ENCODE data around the gene TAPBPL.
"Not testable (repeated sequence)": the region's sequence is repeated elsewhere in the genome, so short reads cannot be mapped to it uniquely, and the experiment has no call there.

The TAPBPL gene

DNA sequence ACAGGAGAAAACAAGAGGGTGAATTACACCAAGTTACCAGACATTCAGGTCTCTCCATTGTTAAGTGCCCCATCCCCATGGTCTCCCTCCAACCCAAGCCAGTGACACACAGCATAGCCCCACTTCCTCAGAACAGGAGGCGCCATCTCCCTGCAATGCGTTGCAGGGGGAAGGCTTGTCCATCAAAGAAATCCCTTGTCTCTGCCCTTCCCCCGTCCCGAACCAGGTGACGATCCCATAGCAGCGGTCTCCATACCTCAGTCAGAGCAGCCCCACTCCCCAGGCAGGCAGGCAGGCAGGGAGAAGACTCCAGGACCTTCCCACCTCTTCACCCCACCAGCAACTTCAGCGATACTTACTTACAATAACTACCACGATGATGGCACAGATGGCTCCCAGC is 12.7 kb downstream of the TAPBPL start:
- no peak for DNase-seq (ENCODE audit: low read depth)
- H3K4me3 ChIP-seq (ENCODE audit: low read depth, low read length) = no peak overlapping the region
- TF ChIP-seq CTCF (conservative IDR thresholded peaks at IDR 0.05; ENCODE audit: low read depth, low read length) = no peak

DNA sequence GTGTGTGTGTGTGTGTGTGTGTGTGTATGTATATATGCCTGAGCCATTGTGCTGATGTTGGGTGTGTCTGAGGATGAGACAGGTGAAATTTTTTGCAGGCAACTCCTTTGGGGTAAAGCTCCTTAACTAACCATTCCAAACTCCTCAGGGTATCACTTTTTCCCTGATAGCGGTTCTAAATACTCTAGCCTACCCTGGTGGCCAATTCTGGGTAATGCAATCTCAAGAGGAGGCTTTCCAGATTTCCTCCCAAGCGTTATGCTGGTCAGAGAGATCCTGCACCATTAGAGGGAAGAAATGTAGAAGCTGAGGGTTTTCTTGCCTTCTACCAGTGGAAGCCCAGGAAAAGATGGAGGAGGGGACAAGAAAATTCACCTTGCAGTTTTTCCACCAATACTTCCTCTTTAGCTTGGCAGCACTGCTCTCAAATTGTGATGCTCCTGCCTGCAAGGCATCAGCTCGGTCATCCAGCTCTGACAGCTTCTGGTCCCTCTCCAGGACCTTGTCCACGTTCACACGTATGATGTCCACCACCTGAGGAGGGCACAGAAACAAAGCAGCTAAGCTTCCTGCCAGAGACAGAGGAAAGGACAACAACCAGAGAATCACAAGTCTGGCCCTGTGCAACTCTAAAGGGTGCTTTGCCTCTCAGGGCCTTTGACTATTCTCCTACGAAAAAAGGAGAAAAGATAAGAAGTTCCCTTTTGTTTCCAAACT is 13.8 kb downstream of the TAPBPL start:
- no peak overlapping the region for H3K4me3 ChIP-seq (ENCODE audit: low read depth, low read length)
- peak; percentile 93 for TF ChIP-seq CTCF (conservative IDR thresholded peaks at IDR 0.05; ENCODE audit: low read depth, low read length)
- DNase-seq (ENCODE audit: low read depth) = peak; percentile 86

GRCh38 chr12:6466184-6466573 is 14.3 kb downstream of the TAPBPL start:
- no peak overlapping the region for H3K4me3 ChIP-seq (ENCODE audit: low read depth, low read length)
- DNase-seq (ENCODE audit: low read depth) = no peak
- no peak for TF ChIP-seq CTCF (conservative IDR thresholded peaks at IDR 0.05; ENCODE audit: low read depth, low read length)

- not testable (repeated sequence) for H3K4me3 ChIP-seq (ENCODE audit: low read depth, low read length); DNase-seq (ENCODE audit: low read depth)
These were observed 14.9 kb downstream of the TAPBPL start for GRCh38 chr12:6466751-6467150.

DNA sequence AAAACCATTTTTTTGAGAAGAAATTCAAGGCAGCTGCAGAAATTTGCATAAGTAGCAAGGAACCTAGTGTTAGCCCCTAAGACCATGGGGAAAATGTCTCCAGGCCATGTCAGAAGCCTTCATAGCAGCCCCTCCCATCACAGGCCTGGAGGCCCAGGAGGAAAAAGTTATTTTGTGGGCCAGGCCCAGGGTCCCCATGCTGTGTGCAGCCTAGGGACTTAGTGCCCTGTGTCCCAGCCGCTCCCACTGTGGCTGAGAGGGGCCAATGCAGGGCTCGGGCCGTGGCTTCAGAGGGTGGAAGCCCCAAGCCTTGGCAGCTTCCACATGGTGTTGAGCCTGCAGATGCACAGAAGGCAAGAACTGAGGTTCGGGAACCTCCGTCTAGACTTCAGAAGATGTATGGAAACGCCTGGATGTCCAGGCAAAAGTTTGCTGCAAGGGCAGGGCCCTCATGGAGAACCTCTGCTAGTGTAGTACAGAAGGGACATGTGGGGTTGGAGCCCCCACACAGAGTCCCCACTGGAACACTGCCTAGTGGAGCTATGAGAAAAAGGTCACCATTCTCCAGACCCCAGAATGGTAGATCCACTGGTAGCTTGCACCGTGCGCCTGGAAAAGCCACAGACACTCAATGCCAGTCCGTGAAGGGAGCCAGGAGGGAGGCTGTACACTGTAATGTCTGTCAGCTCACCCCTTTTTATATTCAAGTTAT is 15.9 kb downstream of the TAPBPL start:
- H3K4me3 ChIP-seq (ENCODE audit: low read depth, low read length); DNase-seq (ENCODE audit: low read depth): not testable (repeated sequence)

DNA sequence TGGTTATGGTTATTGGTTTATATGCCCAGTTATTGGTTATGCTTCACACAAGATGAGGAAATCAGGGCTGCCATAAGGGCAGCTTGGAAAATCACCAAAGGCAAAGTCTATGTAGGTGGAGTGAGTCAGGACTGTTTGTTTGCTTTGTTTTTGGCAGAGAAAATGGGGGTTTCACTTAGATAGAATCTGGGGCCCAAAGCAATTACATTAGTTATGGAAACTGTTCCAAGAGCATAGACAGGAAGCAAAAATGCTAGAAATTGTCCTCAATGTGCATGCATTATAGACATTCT is 16.4 kb downstream of the TAPBPL start:
- TF ChIP-seq CTCF (conservative IDR thresholded peaks at IDR 0.05; ENCODE audit: low read depth, low read length) = no peak
- peak overlapping the region; percentile 2 for H3K4me3 ChIP-seq (ENCODE audit: low read depth, low read length)
- DNase-seq (ENCODE audit: low read depth) = peak; percentile 39

- DNase-seq (ENCODE audit: low read depth) = no peak
- H3K4me3 ChIP-seq (ENCODE audit: low read depth, low read length) = peak overlapping the region; percentile 87
- TF ChIP-seq CTCF (conservative IDR thresholded peaks at IDR 0.05; ENCODE audit: low read depth, low read length) = no peak
These were observed 17.2 kb downstream of the TAPBPL start for GRCh38 chr12:6469092-6469491.

Measured in choroid plexus epithelial cell (primary cell).